ENCODE measurements around the gene EXT2. TPM values are rescaled to one million over a fixed set of nuclear protein-coding genes. Genes with fewer than 3 reads are reported as not detected.

The EXT2 gene
- total and polyA plus RNA-seq, 2 experiments from 2014 or later, result 15.9 to 48.6 TPM

DNA sequence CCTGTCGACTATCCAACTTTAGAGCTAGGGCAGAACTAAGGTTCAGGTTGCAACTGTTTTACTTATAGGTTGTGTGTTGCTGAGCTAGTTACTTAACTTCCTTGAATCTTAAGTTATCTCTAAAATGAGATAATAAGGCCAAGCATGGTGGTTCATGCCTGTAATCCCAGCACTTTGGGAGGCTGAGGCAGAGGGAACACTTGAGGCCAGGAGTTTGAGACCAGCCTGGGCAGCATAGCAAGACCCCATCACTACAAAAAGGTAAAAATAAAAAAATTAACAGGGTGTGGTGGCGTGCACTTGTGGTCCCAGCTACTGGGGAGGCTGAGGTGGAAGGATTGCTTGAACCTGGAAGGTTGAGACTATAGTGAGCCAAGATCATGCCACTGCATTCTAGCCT, 27.3 kb upstream of the EXT2 start:
- Mint-ChIP-seq H3K4me1 (peaks cover 27% of the 10 kb centered on the region), H3K4me3 (no peak overlapping the region), H3K27ac (no peak overlapping the region), H3K27me3 (ENCODE audit: insufficient read depth, low read depth, poor library complexity) (peaks cover 22% of the 10 kb centered on the region), H3K36me3 (ENCODE audit: low read depth) (peaks cover 9% of the 10 kb centered on the region), H3K9me3 (no peaks in the 10 kb centered on the region)
- H3K9me2 ChIP-seq (ENCODE audit: insufficient read depth), result peaks cover 4% of the 10 kb centered on the region; the same call in 1 of the 2 replicates
- ATAC-seq (no peak), DNase-seq (ENCODE audit: low spot score) (no peak)
- H3K4me2 ChIP-seq, result no peak overlapping the region
- H3K27me3 ChIP-seq (ENCODE audit: insufficient read depth), result peaks cover 8% of the 10 kb centered on the region; the same call in 1 of the 2 replicates
- no peak overlapping the region for H2AFZ ChIP-seq
- no peaks in the 10 kb centered on the region for H3K79me2 ChIP-seq (replicated peaks; ENCODE audit: insufficient read depth)
- H3K4me3 ChIP-seq, result no peak overlapping the region
- TF ChIP-seq POLR2AphosphoS5 (IDR thresholded peaks at IDR 0.05; ENCODE audit: low read depth) (no peak), STAT1 (IDR thresholded peaks at IDR 0.05; ENCODE audit: unreplicated experiment) (no peak), EZH2 (IDR thresholded peaks at IDR 0.05; ENCODE audit: low read depth, unreplicated experiment) (no peak), NANOG (IDR thresholded peaks at IDR 0.05; ENCODE audit: borderline replicate concordance) (no peak), ZNF114 (CRISPR knock-in tag; IDR thresholded peaks at IDR 0.05) (no peak), CREB1 (CRISPR knock-in tag; IDR thresholded peaks at IDR 0.05; ENCODE audit: low read depth) (no peak), ZNF331 (CRISPR knock-in tag; IDR thresholded peaks at IDR 0.05; ENCODE audit: low read depth) (no peak), EZH2phosphoT487 (IDR thresholded peaks at IDR 0.05; ENCODE audit: unreplicated experiment) (no peak), JUNB (IDR thresholded peaks at IDR 0.05; ENCODE audit: unreplicated experiment) (no peak)
- TF ChIP-seq, protein P1, sequence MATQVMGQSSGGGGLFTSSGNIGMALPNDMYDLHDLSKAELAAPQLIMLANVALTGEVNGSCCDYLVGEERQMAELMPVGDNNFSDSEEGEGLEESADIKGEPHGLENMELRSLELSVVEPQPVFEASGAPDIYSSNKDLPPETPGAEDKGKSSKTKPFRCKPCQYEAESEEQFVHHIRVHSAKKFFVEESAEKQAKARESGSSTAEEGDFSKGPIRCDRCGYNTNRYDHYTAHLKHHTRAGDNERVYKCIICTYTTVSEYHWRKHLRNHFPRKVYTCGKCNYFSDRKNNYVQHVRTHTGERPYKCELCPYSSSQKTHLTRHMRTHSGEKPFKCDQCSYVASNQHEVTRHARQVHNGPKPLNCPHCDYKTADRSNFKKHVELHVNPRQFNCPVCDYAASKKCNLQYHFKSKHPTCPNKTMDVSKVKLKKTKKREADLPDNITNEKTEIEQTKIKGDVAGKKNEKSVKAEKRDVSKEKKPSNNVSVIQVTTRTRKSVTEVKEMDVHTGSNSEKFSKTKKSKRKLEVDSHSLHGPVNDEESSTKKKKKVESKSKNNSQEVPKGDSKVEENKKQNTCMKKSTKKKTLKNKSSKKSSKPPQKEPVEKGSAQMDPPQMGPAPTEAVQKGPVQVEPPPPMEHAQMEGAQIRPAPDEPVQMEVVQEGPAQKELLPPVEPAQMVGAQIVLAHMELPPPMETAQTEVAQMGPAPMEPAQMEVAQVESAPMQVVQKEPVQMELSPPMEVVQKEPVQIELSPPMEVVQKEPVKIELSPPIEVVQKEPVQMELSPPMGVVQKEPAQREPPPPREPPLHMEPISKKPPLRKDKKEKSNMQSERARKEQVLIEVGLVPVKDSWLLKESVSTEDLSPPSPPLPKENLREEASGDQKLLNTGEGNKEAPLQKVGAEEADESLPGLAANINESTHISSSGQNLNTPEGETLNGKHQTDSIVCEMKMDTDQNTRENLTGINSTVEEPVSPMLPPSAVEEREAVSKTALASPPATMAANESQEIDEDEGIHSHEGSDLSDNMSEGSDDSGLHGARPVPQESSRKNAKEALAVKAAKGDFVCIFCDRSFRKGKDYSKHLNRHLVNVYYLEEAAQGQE (IDR thresholded peaks at IDR 0.05; ENCODE audit: unreplicated experiment), result no peak
- TF ChIP-seq, protein P2, sequence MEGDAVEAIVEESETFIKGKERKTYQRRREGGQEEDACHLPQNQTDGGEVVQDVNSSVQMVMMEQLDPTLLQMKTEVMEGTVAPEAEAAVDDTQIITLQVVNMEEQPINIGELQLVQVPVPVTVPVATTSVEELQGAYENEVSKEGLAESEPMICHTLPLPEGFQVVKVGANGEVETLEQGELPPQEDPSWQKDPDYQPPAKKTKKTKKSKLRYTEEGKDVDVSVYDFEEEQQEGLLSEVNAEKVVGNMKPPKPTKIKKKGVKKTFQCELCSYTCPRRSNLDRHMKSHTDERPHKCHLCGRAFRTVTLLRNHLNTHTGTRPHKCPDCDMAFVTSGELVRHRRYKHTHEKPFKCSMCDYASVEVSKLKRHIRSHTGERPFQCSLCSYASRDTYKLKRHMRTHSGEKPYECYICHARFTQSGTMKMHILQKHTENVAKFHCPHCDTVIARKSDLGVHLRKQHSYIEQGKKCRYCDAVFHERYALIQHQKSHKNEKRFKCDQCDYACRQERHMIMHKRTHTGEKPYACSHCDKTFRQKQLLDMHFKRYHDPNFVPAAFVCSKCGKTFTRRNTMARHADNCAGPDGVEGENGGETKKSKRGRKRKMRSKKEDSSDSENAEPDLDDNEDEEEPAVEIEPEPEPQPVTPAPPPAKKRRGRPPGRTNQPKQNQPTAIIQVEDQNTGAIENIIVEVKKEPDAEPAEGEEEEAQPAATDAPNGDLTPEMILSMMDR (conservative IDR thresholded peaks at IDR 0.05; ENCODE audit: low read depth in 2 of 2), result no peak
- TF ChIP-seq, protein P3, sequence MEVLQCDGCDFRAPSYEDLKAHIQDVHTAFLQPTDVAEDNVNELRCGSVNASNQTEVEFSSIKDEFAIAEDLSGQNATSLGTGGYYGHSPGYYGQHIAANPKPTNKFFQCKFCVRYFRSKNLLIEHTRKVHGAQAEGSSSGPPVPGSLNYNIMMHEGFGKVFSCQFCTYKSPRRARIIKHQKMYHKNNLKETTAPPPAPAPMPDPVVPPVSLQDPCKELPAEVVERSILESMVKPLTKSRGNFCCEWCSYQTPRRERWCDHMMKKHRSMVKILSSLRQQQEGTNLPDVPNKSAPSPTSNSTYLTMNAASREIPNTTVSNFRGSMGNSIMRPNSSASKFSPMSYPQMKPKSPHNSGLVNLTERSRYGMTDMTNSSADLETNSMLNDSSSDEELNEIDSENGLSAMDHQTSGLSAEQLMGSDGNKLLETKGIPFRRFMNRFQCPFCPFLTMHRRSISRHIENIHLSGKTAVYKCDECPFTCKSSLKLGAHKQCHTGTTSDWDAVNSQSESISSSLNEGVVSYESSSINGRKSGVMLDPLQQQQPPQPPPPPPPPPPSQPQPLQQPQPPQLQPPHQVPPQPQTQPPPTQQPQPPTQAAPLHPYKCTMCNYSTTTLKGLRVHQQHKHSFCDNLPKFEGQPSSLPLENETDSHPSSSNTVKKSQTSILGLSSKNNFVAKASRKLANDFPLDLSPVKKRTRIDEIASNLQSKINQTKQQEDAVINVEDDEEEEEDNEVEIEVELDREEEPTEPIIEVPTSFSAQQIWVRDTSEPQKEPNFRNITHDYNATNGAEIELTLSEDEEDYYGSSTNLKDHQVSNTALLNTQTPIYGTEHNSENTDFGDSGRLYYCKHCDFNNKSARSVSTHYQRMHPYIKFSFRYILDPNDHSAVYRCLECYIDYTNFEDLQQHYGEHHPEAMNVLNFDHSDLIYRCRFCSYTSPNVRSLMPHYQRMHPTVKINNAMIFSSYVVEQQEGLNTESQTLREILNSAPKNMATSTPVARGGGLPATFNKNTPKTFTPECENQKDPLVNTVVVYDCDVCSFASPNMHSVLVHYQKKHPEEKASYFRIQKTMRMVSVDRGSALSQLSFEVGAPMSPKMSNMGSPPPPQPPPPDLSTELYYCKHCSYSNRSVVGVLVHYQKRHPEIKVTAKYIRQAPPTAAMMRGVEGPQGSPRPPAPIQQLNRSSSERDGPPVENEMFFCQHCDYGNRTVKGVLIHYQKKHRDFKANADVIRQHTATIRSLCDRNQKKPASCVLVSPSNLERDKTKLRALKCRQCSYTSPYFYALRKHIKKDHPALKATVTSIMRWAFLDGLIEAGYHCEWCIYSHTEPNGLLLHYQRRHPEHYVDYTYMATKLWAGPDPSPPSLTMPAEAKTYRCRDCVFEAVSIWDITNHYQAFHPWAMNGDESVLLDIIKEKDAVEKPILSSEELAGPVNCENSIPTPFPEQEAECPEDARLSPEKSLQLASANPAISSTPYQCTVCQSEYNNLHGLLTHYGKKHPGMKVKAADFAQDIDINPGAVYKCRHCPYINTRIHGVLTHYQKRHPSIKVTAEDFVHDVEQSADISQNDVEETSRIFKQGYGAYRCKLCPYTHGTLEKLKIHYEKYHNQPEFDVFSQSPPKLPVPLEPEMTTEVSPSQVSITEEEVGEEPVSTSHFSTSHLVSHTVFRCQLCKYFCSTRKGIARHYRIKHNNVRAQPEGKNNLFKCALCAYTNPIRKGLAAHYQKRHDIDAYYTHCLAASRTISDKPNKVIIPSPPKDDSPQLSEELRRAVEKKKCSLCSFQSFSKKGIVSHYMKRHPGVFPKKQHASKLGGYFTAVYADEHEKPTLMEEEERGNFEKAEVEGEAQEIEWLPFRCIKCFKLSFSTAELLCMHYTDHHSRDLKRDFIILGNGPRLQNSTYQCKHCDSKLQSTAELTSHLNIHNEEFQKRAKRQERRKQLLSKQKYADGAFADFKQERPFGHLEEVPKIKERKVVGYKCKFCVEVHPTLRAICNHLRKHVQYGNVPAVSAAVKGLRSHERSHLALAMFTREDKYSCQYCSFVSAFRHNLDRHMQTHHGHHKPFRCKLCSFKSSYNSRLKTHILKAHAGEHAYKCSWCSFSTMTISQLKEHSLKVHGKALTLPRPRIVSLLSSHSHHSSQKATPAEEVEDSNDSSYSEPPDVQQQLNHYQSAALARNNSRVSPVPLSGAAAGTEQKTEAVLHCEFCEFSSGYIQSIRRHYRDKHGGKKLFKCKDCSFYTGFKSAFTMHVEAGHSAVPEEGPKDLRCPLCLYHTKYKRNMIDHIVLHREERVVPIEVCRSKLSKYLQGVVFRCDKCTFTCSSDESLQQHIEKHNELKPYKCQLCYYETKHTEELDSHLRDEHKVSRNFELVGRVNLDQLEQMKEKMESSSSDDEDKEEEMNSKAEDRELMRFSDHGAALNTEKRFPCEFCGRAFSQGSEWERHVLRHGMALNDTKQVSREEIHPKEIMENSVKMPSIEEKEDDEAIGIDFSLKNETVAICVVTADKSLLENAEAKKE (CRISPR knock-in tag; IDR thresholded peaks at IDR 0.05), result no peak
- TF ChIP-seq, protein P4, sequence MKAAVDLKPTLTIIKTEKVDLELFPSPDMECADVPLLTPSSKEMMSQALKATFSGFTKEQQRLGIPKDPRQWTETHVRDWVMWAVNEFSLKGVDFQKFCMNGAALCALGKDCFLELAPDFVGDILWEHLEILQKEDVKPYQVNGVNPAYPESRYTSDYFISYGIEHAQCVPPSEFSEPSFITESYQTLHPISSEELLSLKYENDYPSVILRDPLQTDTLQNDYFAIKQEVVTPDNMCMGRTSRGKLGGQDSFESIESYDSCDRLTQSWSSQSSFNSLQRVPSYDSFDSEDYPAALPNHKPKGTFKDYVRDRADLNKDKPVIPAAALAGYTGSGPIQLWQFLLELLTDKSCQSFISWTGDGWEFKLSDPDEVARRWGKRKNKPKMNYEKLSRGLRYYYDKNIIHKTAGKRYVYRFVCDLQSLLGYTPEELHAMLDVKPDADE (IDR thresholded peaks at IDR 0.05), result no peak
- H4K20me1 ChIP-seq (replicated peaks; ENCODE audit: insufficient read depth), result no peaks in the 10 kb centered on the region
- peaks cover 8% of the 10 kb centered on the region; the same call in 1 of the 2 replicates for H3F3A ChIP-seq (replicated peaks; ENCODE audit: low read depth)
- H3K36me3 ChIP-seq (ENCODE audit: insufficient read depth), result no peaks in the 10 kb centered on the region
- H3K4me1 ChIP-seq (ENCODE audit: insufficient read depth), result peaks cover 16% of the 10 kb centered on the region
- no peak overlapping the region for H3K27ac ChIP-seq (ENCODE audit: low read depth)
